Nephron (organoid): ENCODE data around the gene SLC43A1.

Experiments used
- H3K27ac Mint-ChIP-seq, 3 experiments: 2 replicates each; pipeline ENCODE4 v1.8.0; 2020; ENCODE audit warnings: mixed read lengths in 3 of 3, mild to moderate bottlenecking in 2 of 3, moderate library complexity in 1 of 3
- H3K27me3 Mint-ChIP-seq: 2 replicates; pipeline ENCODE4 v1.8.0; 2021; ENCODE audit warnings: low read depth, mild to moderate bottlenecking, moderate library complexity, mixed read lengths
- H3K36me3 Mint-ChIP-seq: 2 replicates; pipeline ENCODE4 v1.8.0; 2020; ENCODE audit warnings: low read depth, mixed read lengths
- H3K4me1 Mint-ChIP-seq: 2 replicates; pipeline ENCODE4 v1.8.0; 2020; ENCODE audit warnings: mixed read lengths
- H3K4me3 Mint-ChIP-seq, 3 experiments: 2 replicates each; pipeline ENCODE4 v1.8.0; 2020; ENCODE audit warnings: mild to moderate bottlenecking in 3 of 3, mixed read lengths in 3 of 3, moderate library complexity in 2 of 3
- H3K9me3 Mint-ChIP-seq: 2 replicates; pipeline ENCODE4 v1.8.0; 2020; ENCODE audit warnings: mixed read lengths
- CTCF ChIP-seq, 3 experiments: fragments of 200-600 bp; sonication (generic); IDR thresholded peaks; one replicate each; pipeline ENCODE4 v1.5.0; 2021; ENCODE audit warnings: antibody characterized with exemption in 3 of 3; ENCODE audit not compliant: unreplicated experiment in 3 of 3

Gene SLC43A1

GRCh38 chr11:57467508-57468157, 47.9 kb downstream of the SLC43A1 start:
- no peaks in the 10 kb centered on the region for H3K36me3 Mint-ChIP-seq
- H3K9me3 Mint-ChIP-seq, result no peaks in the 10 kb centered on the region
- H3K27ac Mint-ChIP-seq, result peak overlapping the region in 1 of 3 experiments; percentile 16
- no peak overlapping the region for H3K4me3 Mint-ChIP-seq
- no peak for TF ChIP-seq CTCF (IDR thresholded peaks at IDR 0.05; ENCODE audit: unreplicated experiment in 3 of 3)
- peaks cover 32% of the 10 kb centered on the region for H3K27me3 Mint-ChIP-seq
- peaks cover 17% of the 10 kb centered on the region for H3K4me1 Mint-ChIP-seq

GRCh38 chr11:57466680-57467079, 48.8 kb downstream of the SLC43A1 start:
- Mint-ChIP-seq H3K27ac (no peak overlapping the region), H3K27me3 (peaks cover 38% of the 10 kb centered on the region), H3K9me3 (no peaks in the 10 kb centered on the region)

GRCh38 chr11:57464539-57465181, 50.8 kb downstream of the SLC43A1 start:
- H3K27me3 Mint-ChIP-seq, result peaks cover 44% of the 10 kb centered on the region
- peaks cover 25% of the 10 kb centered on the region for H3K4me1 Mint-ChIP-seq
- no peaks in the 10 kb centered on the region for H3K9me3 Mint-ChIP-seq

More at GRCh38 chr11:57466680-57467079, 48.8 kb downstream of the SLC43A1 start:
- Mint-ChIP-seq H3K36me3 (no peaks in the 10 kb centered on the region), H3K4me3 (no peak overlapping the region), H3K4me1 (peaks cover 20% of the 10 kb centered on the region)
- no peak for TF ChIP-seq CTCF (IDR thresholded peaks at IDR 0.05; ENCODE audit: unreplicated experiment in 3 of 3)

GRCh38 chr11:57463671-57464538, 51.6 kb downstream of the SLC43A1 start:
- H3K9me3 Mint-ChIP-seq, result no peaks in the 10 kb centered on the region
- no peaks in the 10 kb centered on the region for H3K36me3 Mint-ChIP-seq
- H3K27me3 Mint-ChIP-seq, result peaks cover 51% of the 10 kb centered on the region
- peaks cover 31% of the 10 kb centered on the region for H3K4me1 Mint-ChIP-seq
- TF ChIP-seq CTCF (IDR thresholded peaks at IDR 0.05; ENCODE audit: unreplicated experiment in 3 of 3), result no peak
- H3K27ac Mint-ChIP-seq, result peak overlapping the region in 1 of 3 experiments; percentile 12
- peak overlapping the region in 1 of 3 experiments; percentile 69 for H3K4me3 Mint-ChIP-seq

More at GRCh38 chr11:57464539-57465181, 50.8 kb downstream of the SLC43A1 start:
- no peak for TF ChIP-seq CTCF (IDR thresholded peaks at IDR 0.05; ENCODE audit: unreplicated experiment in 3 of 3)
- H3K4me3 Mint-ChIP-seq, result no peak overlapping the region
- H3K27ac Mint-ChIP-seq, result no peak overlapping the region
- H3K36me3 Mint-ChIP-seq, result no peaks in the 10 kb centered on the region

GRCh38 chr11:57462597-57462996, 52.9 kb downstream of the SLC43A1 start:
- Mint-ChIP-seq H3K27me3 (peaks cover 61% of the 10 kb centered on the region), H3K36me3 (no peaks in the 10 kb centered on the region), H3K4me3 (peak overlapping the region; percentile 69 to 76 (median 71)), H3K4me1 (peaks cover 36% of the 10 kb centered on the region), H3K27ac (no peak overlapping the region), H3K9me3 (no peaks in the 10 kb centered on the region)
- no peak for TF ChIP-seq CTCF (IDR thresholded peaks at IDR 0.05; ENCODE audit: unreplicated experiment in 3 of 3)
